GM21526 (cell line): Measurements from ENCODE around the gene P2RY12.
"Not testable (repeated sequence)": the region's sequence is repeated elsewhere in the genome, so short reads cannot be mapped to it uniquely, and the experiment has no call there.

Experiments
- ATAC-seq: cut with Tn5 transposase; IDR thresholded peaks from one replicate; pipeline ENCODE4 v1.9.1; 2021; ENCODE audit warnings: moderate library complexity; ENCODE audit not compliant: unreplicated experiment, low FRiP score

P2RY12 gene

DNA sequence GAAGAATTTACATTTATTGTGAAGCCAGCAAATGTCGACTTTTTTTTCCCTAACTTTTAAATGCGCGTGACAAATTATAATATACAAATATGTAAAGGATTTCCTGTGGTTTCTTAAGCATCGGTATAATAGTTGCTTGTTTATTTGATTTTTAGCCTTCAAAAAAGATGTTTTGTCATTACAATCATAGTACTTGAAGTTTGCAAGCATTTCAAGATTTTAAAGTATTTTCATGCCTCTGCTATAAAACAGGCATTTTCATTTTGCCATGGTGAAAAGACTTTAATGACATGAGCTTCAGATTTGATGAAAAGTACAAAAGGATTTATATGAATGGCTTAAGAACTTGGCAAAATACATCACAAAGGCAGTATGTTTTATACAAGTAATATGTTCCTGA is 9.4 kb upstream of the P2RY12 start:
- ATAC-seq, result no peak

DNA sequence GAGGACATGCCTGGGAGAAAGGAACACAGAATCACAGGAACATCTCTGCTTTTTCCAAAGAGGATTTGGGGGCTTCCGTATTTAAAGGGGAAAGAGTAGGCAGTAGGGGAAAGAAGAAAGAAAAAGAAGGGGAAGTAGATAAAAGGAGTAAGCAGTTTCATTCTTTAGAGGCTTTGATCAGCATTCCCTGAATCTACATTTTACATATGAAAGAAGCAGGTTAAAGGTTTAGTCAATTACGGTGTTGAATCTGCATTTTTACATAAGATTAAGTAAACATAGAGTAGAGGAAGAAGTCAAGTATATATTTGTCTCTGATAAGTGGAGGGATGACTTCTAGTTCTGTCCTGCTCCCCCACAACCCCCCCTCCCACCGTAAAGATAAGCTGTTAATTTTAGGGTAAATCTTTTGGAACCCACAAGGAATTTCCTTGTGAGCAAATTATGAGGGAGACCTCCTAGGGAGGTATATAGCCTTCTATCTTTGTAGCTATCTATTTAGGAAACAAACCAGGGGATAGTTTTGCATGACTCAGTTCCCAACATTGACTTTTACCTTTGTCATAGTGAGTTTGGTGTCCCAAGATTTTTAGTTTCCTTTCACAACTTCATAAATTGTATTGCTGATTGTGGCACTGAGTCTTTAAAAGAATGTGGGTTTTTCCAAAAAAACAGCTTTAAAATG is 8.7 kb upstream of the P2RY12 start:
- no peak for ATAC-seq

DNA sequence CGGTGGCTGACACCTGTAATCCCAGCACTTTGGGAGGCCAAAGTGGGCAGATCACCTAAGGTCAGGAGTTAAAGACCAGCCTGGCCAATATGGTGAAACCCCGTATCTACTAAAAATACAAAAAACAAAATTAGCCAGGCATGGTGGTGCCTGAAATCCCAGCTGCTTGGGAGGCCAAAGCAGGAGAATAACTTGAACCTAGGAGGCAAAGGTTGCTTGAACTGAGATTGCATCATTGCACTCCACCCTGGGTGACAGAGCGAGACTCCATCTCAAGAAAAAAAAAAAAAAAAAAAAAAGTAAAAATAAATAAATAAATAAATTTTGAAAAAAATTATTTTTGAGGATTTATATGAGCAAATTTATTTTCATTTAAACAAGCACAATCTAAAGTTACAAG is 7.6 kb upstream of the P2RY12 start:
- ATAC-seq, result not testable (repeated sequence)

DNA sequence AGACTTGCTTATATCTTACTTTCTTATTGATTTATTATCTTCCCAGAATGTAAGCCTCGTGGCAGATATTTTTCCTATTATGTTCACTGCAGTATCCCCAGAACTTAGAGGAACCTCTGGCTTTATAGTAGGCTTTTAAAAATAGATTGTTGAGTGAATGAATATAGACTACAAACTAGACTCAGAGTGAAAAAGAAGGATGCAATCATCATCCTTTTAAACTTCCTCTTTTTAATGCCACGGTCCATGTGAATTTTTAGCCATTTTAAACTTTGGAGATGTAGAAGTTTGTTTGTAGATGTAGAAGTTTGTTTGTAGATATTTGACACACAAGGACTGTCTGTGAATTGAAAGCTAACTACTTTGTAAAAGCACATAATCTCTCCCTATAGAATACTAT is 7.2 kb upstream of the P2RY12 start:
- no peak for ATAC-seq

DNA sequence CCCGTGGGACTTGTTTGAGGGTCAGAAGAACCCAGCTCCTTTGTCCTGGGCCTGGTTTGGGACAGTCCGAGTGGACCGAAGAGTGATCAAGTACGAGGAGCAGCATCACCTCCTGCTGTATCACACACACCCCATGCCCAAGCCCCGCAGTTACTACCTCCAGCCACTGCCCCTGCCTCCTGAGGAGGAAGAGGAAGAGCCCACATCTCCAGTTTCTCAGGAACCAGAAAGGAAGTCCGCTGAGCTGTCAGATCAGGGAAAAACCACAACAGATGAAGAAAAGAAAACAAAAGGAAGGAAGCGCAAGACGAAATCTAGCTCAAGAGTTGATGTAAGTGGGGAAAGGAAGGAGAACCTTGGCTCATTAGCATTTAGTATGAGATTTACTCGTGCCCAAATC is 3.3 kb upstream of the P2RY12 start:
- no peak for ATAC-seq

DNA sequence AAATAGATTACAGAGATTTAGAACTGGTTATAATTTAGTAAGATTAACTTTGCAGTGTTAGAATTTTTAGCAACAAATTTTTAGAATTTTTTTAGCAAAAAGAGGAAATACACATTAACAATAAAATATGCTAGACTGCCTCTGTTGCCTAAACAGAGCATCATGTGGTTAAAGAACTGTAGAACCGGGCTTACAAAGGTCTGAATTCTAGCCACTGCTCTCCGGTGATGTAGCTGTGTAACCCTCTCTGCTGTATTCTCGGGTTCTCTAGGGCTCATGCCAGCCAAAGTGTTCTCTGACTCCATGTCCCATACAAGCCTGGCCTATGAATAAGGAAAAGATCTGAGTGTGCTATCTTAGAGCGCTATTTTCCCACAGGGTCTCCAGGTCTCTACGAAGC is 2.9 kb upstream of the P2RY12 start:
- no peak for ATAC-seq

DNA sequence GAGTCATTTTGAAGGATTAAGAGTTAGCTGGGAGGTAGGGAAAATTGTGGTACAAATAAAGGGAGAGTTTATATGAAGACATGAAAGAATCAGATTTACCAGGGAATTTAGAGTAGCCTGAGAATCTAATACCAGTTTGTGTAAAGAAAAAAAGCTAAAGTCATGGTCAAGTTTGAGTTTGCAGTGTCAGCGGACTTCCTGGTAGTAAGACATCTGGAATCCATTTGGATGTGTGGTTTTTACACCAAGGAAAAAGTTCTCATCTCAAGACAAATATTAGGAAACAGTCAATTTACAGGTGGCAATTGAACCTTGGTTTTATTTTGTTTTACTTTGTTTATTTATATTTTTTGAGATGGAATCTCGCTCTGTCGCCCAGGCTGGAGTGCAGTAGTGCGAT is 1.5 kb upstream of the P2RY12 start:
- ATAC-seq, result no peak

DNA sequence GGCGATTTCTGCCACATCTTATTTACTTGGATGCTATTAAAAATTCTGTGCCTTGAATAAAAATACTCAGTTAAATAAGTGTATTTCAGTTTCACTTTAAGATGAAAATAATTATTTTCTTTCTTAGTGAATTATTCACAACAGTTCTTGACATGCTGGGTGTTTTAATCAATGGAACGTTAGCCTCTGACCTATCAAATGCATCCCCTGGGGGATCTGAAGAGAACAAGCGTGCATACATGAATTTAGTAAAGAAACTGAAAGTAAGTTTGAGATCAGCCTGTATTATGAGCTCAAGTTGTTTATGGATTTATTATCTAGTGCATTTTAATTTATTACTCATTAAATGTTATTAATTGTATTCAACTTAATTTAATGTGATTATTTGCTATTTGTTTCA is 597 bp downstream of the P2RY12 start:
- ATAC-seq, result peak; percentile 36

DNA sequence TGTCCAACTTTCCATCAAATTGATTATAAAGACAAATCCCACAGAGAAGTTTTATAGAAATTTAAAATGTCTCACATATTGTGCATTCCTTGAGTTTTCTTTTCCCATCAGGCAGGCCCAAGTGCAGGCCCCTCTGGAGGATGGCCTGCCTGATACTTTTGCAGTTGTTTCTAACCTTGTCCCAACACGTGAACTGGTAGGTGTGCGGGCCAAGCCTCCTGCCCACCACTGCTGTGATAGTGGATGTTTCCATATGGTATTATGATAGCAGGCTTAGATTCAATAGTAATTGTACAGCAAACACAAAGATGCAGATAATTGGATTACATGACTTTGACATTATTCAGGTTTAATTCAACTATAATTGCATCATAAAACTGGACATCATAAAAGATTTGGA is 1.4 kb downstream of the P2RY12 start:
- no peak for ATAC-seq

DNA sequence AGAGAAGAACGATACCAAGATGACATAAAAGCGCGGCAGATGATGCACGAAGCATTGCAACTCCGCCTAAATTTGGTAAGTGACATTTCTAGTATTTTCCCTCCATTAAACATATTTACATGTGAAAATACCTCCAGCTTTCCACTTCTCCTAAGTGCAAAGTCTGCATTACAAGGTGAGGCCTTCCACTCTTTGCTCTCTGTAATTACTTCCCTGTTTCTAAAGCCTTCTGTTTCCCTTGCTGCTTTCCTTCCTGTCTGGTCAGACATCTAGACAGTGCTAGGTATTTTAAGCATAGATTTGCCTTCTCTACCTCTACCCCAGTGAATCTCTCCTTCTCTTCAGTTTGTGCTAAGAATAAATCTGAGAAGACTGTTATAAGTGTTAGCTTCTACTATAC is 1.9 kb downstream of the P2RY12 start:
- ATAC-seq, result no peak

DNA sequence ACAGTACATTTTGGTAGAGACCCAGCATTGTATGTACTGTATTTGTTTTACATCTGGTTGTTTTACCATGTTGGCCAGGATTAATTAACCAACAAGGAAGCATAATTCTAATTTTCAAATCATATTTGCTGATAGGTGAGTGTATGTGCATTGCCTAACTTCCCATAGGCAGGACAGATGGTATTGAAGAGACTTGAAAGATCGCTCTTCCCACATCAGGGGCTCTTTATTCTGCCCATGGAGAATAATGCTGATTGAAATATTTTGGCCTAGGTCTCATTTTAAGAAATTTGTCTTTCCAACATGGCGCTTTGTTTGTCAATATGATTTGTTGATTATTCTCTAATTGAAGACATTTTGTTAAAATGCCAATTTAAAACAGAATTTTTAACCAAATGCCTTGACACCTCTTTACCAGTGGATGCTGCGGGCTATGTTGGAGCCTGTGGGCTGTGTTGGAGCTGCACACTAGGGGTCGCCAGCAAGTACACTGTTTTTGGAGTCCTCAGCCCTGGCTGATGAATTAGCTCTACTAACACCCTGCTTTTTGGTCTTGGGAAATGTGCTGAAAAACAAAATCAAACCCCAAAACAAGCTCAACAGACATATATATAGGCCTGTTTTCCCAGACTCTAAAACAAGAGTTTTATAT is 5.3 kb downstream of the P2RY12 start:
- ATAC-seq, result peak; percentile 45

DNA sequence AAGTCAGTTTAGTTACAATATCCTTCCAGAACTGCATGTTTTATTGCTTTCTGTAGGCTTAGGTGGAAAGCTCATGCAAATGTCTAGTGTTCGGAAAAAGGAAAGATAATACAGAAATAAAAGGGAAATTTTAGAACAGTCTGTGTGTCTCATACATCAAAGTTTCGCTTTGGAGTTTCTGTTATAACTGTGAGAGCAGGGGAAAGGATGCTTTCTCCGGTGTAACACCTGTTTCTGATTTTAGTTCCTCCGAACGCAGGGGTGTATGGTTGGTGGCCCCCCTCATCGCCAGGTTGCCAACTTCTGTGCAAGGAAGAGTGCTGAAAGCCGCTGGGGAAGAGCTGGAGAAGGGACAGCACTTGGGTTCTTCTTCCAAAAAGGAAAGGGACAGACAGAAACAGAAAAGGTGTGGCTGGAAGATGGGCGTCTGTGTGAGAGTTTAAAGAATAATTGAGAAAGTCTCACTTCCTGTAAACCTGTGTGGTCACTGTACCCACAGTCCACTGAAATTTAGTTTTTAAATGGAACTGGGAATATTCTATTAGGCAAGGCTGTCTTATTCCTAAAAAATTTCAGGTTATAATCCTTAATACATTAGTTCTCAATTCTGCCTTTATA is 6.7 kb downstream of the P2RY12 start:
- peak; percentile 61 for ATAC-seq

DNA sequence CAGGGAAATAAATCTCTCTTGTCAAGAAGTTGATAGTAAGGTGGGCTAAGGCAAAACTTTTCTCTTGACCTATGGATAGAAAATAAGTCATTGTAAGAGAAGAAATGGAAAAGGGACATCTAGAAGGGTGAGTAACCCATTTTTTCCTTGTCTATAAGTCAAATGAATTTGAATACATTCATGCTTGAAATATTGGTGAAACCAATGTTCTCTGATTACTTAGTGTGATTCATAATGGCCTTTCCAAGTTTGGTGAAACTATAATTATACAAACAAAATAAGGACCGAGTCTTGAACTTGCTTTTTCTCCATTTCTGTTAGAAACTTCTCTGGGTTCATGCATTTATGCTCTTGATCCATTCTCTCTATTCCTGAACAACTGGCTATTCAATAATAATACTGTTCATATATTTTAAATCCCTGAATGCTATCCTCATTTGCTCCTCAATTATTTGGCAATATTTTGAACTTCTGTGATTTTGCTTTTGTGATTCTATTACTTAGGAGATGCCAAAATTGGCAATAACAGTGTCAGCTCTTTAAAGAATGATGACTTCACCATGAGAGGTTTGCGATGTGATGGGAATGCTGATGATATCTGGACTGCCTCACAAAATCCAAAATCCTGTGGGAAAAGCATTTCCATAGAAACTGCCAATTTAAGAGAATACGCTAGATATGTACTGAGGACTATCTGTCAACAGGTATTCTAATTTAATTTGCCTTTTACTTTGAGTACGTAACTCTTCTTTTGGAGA is 12.3 kb downstream of the P2RY12 start:
- ATAC-seq, result no peak

DNA sequence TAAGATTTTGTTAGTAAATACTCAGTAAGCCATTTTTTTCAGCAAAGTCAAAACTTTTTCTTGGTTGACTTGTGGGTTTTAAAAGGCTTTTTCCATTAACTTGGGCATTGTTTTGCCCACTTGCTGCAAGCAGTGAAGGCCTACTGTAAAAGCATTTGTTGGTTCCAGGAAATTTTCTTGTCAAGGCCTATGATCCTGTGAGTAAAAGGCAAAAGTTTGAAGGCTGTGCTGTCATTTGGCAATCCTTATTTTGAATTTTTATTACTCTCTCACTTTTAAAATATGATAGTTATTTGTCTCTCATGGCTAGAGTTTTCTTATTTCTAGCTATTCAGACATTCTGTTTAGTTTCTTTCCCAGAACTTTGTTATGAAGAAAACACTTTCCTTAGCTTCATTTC is 13.0 kb downstream of the P2RY12 start:
- ATAC-seq, result no peak

DNA sequence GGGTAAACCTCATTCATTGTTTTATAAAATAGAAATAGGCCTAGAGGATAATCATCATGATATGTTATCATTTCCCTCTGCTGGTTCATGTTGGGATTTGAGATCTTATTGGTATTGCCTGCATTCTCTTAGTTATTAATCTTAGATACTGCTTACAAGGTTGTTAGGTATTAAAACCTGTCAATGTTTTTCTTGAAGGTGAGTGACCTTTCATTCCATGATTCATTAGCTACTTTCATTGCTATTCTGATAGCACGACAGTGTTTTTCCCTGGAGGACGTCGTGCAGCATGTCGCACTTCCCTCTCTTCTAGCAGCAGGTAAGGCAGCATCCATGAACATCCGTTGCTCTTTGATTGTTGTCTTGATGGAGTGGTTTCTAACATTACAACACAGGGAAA is 17.1 kb downstream of the P2RY12 start:
- ATAC-seq, result no peak

DNA sequence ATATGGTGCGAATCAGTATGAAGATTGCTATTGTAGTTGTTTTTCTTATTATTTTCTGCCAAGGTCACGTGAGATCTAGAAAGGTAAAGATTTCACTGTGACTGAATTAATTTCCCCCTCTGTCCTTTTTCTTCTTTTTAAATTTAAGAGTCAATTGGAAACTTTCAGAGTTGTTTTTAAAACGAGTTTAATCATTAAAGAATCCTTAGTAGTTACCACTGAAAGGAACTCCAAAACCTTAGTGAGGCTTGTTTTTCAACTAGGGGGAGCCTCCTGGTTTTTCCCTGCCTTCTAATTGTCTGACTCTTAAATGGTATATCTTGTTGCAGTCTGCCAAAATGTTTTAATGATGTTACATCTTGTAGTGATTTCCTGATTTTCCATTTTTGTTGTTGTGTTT is 17.6 kb downstream of the P2RY12 start:
- no peak for ATAC-seq

DNA sequence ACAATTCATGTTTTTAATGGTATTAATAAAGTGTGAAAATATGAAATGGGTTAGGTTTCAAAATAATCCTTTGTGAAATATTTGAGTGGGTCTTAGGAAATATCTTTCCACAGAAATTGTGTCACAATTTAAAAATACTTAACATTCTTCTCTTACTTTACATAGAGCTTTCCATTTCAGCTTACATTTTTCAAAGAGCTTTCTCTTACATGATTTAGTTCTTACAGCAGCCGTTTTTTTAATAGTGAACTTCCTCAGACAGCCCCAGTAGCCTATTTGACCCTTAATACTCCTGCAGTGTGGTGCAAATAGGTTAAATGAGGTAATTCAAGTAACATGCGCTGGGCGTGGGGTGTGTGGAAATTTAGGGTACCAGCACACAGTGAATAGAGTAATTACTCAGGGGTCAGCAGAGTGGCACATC is 21.8 kb downstream of the P2RY12 start:
- no peak for ATAC-seq

DNA sequence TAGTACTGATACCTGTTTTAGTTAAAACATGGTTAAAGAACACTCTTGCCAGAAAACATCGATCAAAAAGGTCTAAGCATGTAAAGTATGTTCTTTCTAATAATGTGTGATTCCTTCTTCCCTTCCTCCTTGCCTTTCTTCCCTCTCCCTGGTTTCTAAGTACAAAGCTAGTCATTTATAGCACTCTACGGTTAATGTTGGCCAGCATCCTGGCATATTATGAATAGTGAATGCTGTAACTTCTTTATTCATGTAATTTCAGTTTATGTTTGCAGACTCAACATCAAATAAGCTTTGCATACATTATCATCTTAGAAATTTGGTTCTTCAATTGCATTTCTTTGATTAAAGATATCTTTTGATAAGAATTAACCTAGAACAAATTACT is 27.1 kb downstream of the P2RY12 start:
- no peak for ATAC-seq

DNA sequence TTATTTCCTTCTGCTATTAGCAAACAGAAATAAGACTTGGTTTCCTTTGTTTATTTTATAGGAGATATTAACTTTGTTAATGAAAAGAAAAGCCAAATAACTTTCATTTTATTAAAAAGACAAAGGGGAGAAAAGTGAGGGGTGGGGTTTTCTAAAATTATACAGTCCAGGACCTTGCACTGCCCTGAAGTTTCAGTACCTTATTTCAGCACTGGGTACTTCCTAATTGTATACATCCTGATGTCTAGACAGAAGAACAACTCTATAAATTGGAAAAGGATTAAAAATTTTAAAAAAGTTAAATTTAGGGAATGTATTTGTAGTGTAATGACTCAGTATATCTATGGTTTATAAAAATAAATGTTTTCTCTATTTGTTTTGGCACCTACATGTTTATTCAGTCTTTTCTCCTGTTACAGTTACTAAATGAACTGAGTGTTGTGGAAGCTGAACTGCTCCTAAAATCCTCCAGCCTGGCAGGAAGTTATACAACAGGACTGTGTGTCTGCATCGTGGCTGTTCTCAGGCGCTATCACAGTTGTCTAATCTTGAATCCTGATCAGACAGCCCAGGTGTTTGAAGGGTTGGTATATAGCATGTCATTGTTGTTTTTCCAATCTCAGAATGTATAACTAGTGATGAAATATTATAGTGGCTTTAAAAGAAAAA is 27.6 kb downstream of the P2RY12 start:
- no peak for ATAC-seq

DNA sequence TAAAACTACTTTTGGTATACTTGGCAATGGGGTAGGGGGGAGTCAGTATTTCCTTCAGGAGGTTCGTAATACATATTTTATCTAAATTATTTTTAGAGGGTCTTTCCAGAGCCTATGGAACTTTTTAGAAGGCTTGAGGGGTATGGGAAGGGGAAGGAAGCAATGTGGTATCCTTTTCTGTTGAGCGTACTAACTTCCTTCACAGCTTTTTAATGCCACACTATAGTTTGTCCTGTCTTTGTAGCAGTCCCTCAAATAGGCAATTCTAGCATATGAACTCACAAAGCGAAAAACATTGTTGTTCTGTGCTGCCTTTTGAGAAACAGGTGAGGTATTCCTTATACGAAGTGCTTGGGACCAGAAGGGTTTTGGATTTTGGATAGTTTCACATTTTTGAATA is 32.9 kb downstream of the P2RY12 start:
- ATAC-seq, result peak; percentile 26

DNA sequence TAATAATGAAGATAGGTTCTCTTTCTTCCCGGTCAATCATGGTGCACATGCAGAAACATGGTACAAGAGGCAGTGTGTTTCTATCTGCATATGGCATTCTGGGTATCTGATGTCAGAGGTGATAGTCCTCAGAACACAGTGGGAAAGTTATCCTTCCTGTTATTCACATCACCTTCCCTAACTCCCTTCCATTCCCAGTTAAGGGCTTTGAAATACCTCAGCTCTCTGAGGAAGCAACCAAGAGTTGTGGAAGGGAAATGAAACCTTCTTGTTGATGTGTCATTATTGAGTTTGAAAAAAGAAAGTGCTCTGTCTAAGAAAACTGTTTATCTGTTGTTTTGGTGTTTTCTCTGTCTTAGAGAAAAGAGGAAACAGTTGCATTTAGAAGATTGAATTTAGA is 33.3 kb downstream of the P2RY12 start:
- ATAC-seq, result peak; percentile 91
